HepG2 (cell line): ENCODE data around the gene PLA2R1. TPM values are rescaled to one million over a fixed set of nuclear protein-coding genes. Genes with fewer than 3 reads are reported as not detected.

Experiments used
- ATAC-seq: fragments of 200-7000 bp; cut with Tn5 transposase; 3 replicates; pipeline ENCODE4 v1.9.1; 2020; ENCODE audit warnings: mild to moderate bottlenecking, moderate library complexity
- BruUV-seq: library from RNA; stranded (reverse); fragments of 400-500 nt; replicated peaks from 2 replicates; lab custom pipeline; 2021; lab: Mats Ljungman, UMichigan
- CTCF ChIA-PET: fragments of 300-600 bp; formaldehyde crosslinking; extraction: SDS; loops from one replicate; lab custom pipeline; 2021; ENCODE audit warnings: low total read pairs, inconsistent platforms, low intra/inter-chr PET ratio; lab: Yijun Ruan, JAX
- POLR2A ChIA-PET: fragments of 350-600 bp; sonication (Branson Sonifier 250); formaldehyde crosslinking; loops from one replicate; lab custom pipeline; 2020; ENCODE audit warnings: antibody characterized with exemption, inconsistent platforms; lab: Yijun Ruan, JAX
- DNase-seq: peaks from one replicate; pipeline ENCODE4 v3.0.0-alpha.2; 2015; ENCODE audit warnings: low spot score
- FAIRE-seq: peaks from 3 replicates; lab custom pipeline; 2011; peaks lifted over from hg19 to GRCh38; lab: Jason Lieb, UNC
- H2AFZ ChIP-seq: one replicate; pipeline ENCODE4 v1.6.1; 2011; ENCODE audit warnings: low read length, inconsistent platforms
- H3K27ac ChIP-seq: fragments of 300-600 bp; 3 replicates; pipeline ENCODE4 v1.8.0; 2011; ENCODE audit warnings: mixed run types, mild to moderate bottlenecking, mixed read lengths, low read length, inconsistent platforms; ENCODE audit not compliant: insufficient read depth; ENCODE audit errors: extremely low read length
- H3K27me3 ChIP-seq, 2 experiments: fragments of 200-600 bp in 1 of 2; 2 replicates in 1 of 2; 3 replicates in 1 of 2; pipeline versions ENCODE4 v1.6.0 to v1.8.0; 2011; ENCODE audit warnings: low read length in 2 of 2, mild to moderate bottlenecking in 2 of 2, moderate library complexity in 2 of 2, inconsistent platforms in 1 of 2; ENCODE audit not compliant: insufficient read depth in 2 of 2, control insufficient read depth in 1 of 2
- H3K36me3 ChIP-seq, 2 experiments: fragments of 200-600 bp in 1 of 2; replicated peaks in 1 of 2; 2 replicates in 1 of 2; 3 replicates in 1 of 2; pipeline versions ENCODE4 v1.5.1 to v1.8.0; 2011; ENCODE audit warnings: low read length in 2 of 2, inconsistent platforms in 1 of 2; ENCODE audit not compliant: insufficient read depth in 2 of 2, control insufficient read depth in 1 of 2
- H3K4me1 ChIP-seq: 2 replicates; pipeline ENCODE4 v1.5.1; 2012; ENCODE audit warnings: low read length, inconsistent platforms; ENCODE audit not compliant: insufficient read depth
- H3K4me2 ChIP-seq: 2 replicates; pipeline ENCODE4 v1.6.0; 2011; ENCODE audit warnings: low read depth, low read length, inconsistent platforms
- H3K4me3 ChIP-seq, 3 experiments: fragments of 200-600 bp in 1 of 3; sonication (generic), shearing (Covaris generic) in 1 of 3; replicated peaks in 1 of 3; 2 replicates each; pipeline ENCODE4 v1.5.1; 2011 to 2016; ENCODE audit warnings: low read length in 3 of 3, inconsistent platforms in 2 of 3, low read depth in 2 of 3, mild to moderate bottlenecking in 2 of 3, control low read depth in 1 of 3, mixed read lengths in 1 of 3; ENCODE audit not compliant: insufficient read depth in 1 of 3
- H3K79me2 ChIP-seq: one replicate; pipeline ENCODE4 v1.6.1; 2011; ENCODE audit warnings: low read length, inconsistent platforms; ENCODE audit not compliant: insufficient read depth
- H3K9ac ChIP-seq: 2 replicates; pipeline ENCODE4 v1.6.0; 2011; ENCODE audit warnings: mild to moderate bottlenecking, low read depth, low read length, inconsistent platforms; ENCODE audit not compliant: insufficient read depth
- H3K9me3 ChIP-seq: 2 replicates; pipeline ENCODE4 v1.5.1; 2012; ENCODE audit warnings: mild to moderate bottlenecking, low read length
- H4K20me1 ChIP-seq: 2 replicates; pipeline ENCODE4 v1.6.0; 2011; ENCODE audit warnings: inconsistent platforms, mild to moderate bottlenecking, low read length, moderate library complexity; ENCODE audit not compliant: insufficient read depth
- ATF5 ChIP-seq: sonication (generic); formaldehyde crosslinking; IDR thresholded peaks from 2 replicates; pipeline ENCODE4 v1.4.0; 2020; ENCODE audit warnings: mild to moderate bottlenecking, low read depth, missing genetic modification reagents
- MAFF ChIP-seq: IDR thresholded peaks from 2 replicates; pipeline ENCODE4 v1.6.1; 2011; ENCODE audit warnings: low read depth, low read length, improper control_type of control experiment
- MTA3 ChIP-seq: sonication (generic); formaldehyde crosslinking; IDR thresholded peaks from 2 replicates; pipeline ENCODE4 v1.4.0; 2020; ENCODE audit warnings: missing genetic modification reagents
- STAG1 ChIP-seq: sonication (generic); formaldehyde crosslinking; IDR thresholded peaks from 2 replicates; pipeline ENCODE4 v1.4.0; 2020; ENCODE audit warnings: missing genetic modification reagents
- ZBTB14 ChIP-seq: sonication (generic); formaldehyde crosslinking; IDR thresholded peaks from 2 replicates; pipeline ENCODE4 v1.4.0; 2020; ENCODE audit warnings: missing genetic modification reagents
- ZBTB2 ChIP-seq: sonication (generic); formaldehyde crosslinking; IDR thresholded peaks from 2 replicates; pipeline ENCODE4 v1.8.0; 2022; ENCODE audit warnings: low read depth, missing genetic modification reagents
- WGBS: methylation state at CpG from one replicate; pipeline ENCODE4 v1.1.6; 2017; ENCODE audit warnings: low lambda C conversion rate; 5-methylcytosine and 5-hydroxymethylcytosine counted together
- in situ Hi-C: cut with HindIII; loops from 2 replicates; pipeline ENCODE4 v1.10.0; 2017; ENCODE audit warnings: low pct_unique_long_range_greater_than_20kb; ENCODE audit not compliant: extremely low pct_ligation_motif_present
- intact Hi-C: fragments of 100-400 bp; cut with micrococcal nuclease; formaldehyde crosslinking; loops from one replicate; pipeline ENCODE4 v1.10.0; 2022; ENCODE audit not compliant: unreplicated experiment
- polyA plus RNA-seq, 8 experiments: library from polyadenylated mRNA; depleted of rRNA in 3 of 8; stranded (reverse) in 7 of 8; unstranded in 1 of 8; fragments of >200 nt; fragmentation: Illumina TruSeq in 4 of 8; extraction: Trizol in 4 of 8; gene quantifications; 2 replicates each; pipeline versions ENCODE4 v1.2.1 to v1.2.3, GENCODE V29; 2011 to 2016; ENCODE audit warnings: low read depth in 4 of 8, missing spikeins in 1 of 8, mixed read lengths in 1 of 8; ENCODE audit not compliant: insufficient read depth in 1 of 8
- total RNA-seq, 5 experiments: library from RNA; depleted of rRNA; stranded (reverse); fragments of >200 nt; fragmentation: Illumina TruSeq; extraction: Trizol; gene quantifications; 2 replicates each; pipeline ENCODE4 v1.2.3, GENCODE V29; 2016; ENCODE audit warnings: low read depth in 1 of 5

PLA2R1 gene
- total and polyA plus RNA-seq, 2 of the 13 experiments (the other 11 are each of a cell fraction or from before 2014, with no cell fraction given) = not detected

GRCh38 chr2:160005476-160005875, 56.9 kb downstream of the PLA2R1 start:
- DNase-seq = no peak
- Histone ChIP-seq H3K4me2 (no peak overlapping the region), H3K79me2 (no peaks in the 10 kb centered on the region), H3K4me1 (no peaks in the 10 kb centered on the region), H3K27ac (no peak overlapping the region), H4K20me1 (no peaks in the 10 kb centered on the region), H3K27me3 (peaks cover 0 to 16% of the 10 kb centered on the region in 2 experiments; a peak in 2 of 5 replicates), H3K9me3 (no peaks in the 10 kb centered on the region), H2AFZ (no peak overlapping the region), H3K9ac (no peak overlapping the region), H3K36me3 (no peaks in the 10 kb centered on the region), H3K4me3 (no peak overlapping the region)
- POLR2A ChIA-PET = no interaction called here
- no peak for ATAC-seq
- in situ Hi-C loops (no loop called here), intact Hi-C loops (no loop called here)
- TF ChIP-seq MAFF (0 out of 2 replicates have a peak, but pooled peaks have one; percentile 17), ZBTB14 (CRISPR knock-in tag) (no peak), STAG1 (CRISPR knock-in tag) (no peak), MTA3 (CRISPR knock-in tag) (no peak), ATF5 (no peak), ZBTB2 (CRISPR knock-in tag) (no peak)
- no TSS peak for BruUV-seq
- CTCF ChIA-PET = no interaction called here
- FAIRE-seq = no peak
- WGBS = 63% methylated on average over 5 of the region's 5 CpGs
